HepG2 (cell line): ENCODE measurements around the gene RAB17. TPM values are rescaled to one million over a fixed set of nuclear protein-coding genes. Genes with fewer than 3 reads are reported as not detected.

Experiments
- ARNT2 ChIP-seq: sonication (generic); formaldehyde crosslinking; IDR thresholded peaks from 2 replicates; pipeline ENCODE4 v1.8.0; 2022; ENCODE audit warnings: mild to moderate bottlenecking, low read depth, missing genetic modification reagents, moderate library complexity
- ATRX ChIP-seq: sonication (generic); formaldehyde crosslinking; IDR thresholded peaks from 2 replicates; pipeline ENCODE4 v1.4.0; 2020; ENCODE audit warnings: missing genetic modification reagents, borderline replicate concordance
- KLF12 ChIP-seq: sonication (generic); formaldehyde crosslinking; IDR thresholded peaks from 2 replicates; pipeline ENCODE4 v1.4.0; 2020; ENCODE audit warnings: missing genetic modification reagents, borderline replicate concordance
- MED13 ChIP-seq: sonication (generic); formaldehyde crosslinking; IDR thresholded peaks from 2 replicates; pipeline ENCODE4 v1.5.0; 2020; ENCODE audit warnings: missing genetic modification reagents
- NFIB ChIP-seq: sonication (generic); formaldehyde crosslinking; IDR thresholded peaks from 2 replicates; pipeline ENCODE4 v1.9.0; 2021; ENCODE audit warnings: missing genetic modification reagents, mild to moderate bottlenecking, borderline replicate concordance
- SRSF9 ChIP-seq: fragments of 200-400 bp; formaldehyde crosslinking; IDR thresholded peaks from 2 replicates; pipeline ENCODE4 v1.6.1; 2018; ENCODE audit warnings: borderline replicate concordance, mild to moderate bottlenecking, low read depth, low read length; ENCODE audit not compliant: insufficient read depth, poor library complexity, severe bottlenecking
- TP53 ChIP-seq: sonication (generic); formaldehyde crosslinking; conservative IDR thresholded peaks from 2 replicates; pipeline ENCODE4 v1.4.0; 2020; ENCODE audit warnings: missing genetic modification reagents
- ZC3H4 ChIP-seq: sonication (generic); formaldehyde crosslinking; IDR thresholded peaks from 2 replicates; pipeline ENCODE4 v1.4.0; 2020; ENCODE audit warnings: missing genetic modification reagents, borderline replicate concordance
- ZKSCAN1 ChIP-seq: fragments of 150-350 bp; IDR thresholded peaks from 2 replicates; pipeline ENCODE4 v1.6.1; 2014; ENCODE audit warnings: low read length
- ZNF180 ChIP-seq: sonication (generic); formaldehyde crosslinking; IDR thresholded peaks from 2 replicates; pipeline ENCODE4 v1.4.0; 2020; ENCODE audit warnings: low read depth, missing genetic modification reagents, borderline replicate concordance
- ZNF30 ChIP-seq: sonication (generic); formaldehyde crosslinking; IDR thresholded peaks from 2 replicates; pipeline ENCODE4 v1.5.0; 2020; ENCODE audit warnings: mild to moderate bottlenecking, missing genetic modification reagents
- ZNF75D ChIP-seq: sonication (generic); formaldehyde crosslinking; IDR thresholded peaks from 2 replicates; pipeline ENCODE4 v1.8.1; 2023; ENCODE audit warnings: missing genetic modification reagents, mild to moderate bottlenecking, borderline replicate concordance
- ZNF775 ChIP-seq: sonication (generic); formaldehyde crosslinking; IDR thresholded peaks from 2 replicates; pipeline ENCODE4 v1.4.0; 2020; ENCODE audit warnings: missing genetic modification reagents, mild to moderate bottlenecking, moderate library complexity, borderline replicate concordance
- ZNF816 ChIP-seq: sonication (generic); formaldehyde crosslinking; IDR thresholded peaks from 2 replicates; pipeline ENCODE4 v1.8.0; 2022; ENCODE audit warnings: missing genetic modification reagents, mild to moderate bottlenecking, borderline replicate concordance
- ZXDC ChIP-seq: sonication (generic); formaldehyde crosslinking; IDR thresholded peaks from 2 replicates; pipeline ENCODE4 v1.5.0; 2020; ENCODE audit warnings: mild to moderate bottlenecking, missing genetic modification reagents
- polyA plus RNA-seq, 8 experiments: library from polyadenylated mRNA; depleted of rRNA in 3 of 8; stranded (reverse) in 7 of 8; unstranded in 1 of 8; fragments of >200 nt; fragmentation: Illumina TruSeq in 4 of 8; extraction: Trizol in 4 of 8; gene quantifications; 2 replicates each; pipeline versions ENCODE4 v1.2.1 to v1.2.3, GENCODE V29; 2011 to 2016; ENCODE audit warnings: low read depth in 4 of 8, missing spikeins in 1 of 8, mixed read lengths in 1 of 8; ENCODE audit not compliant: insufficient read depth in 1 of 8
- total RNA-seq, 5 experiments: library from RNA; depleted of rRNA; stranded (reverse); fragments of >200 nt; fragmentation: Illumina TruSeq; extraction: Trizol; gene quantifications; 2 replicates each; pipeline ENCODE4 v1.2.3, GENCODE V29; 2016; ENCODE audit warnings: low read depth in 1 of 5
- TF ChIP-seq, protein P1 (sequence below): sonication (generic); formaldehyde crosslinking; IDR thresholded peaks from 2 replicates; pipeline ENCODE4 v1.5.0; 2020; ENCODE audit warnings: mild to moderate bottlenecking, missing genetic modification reagents
- TF ChIP-seq, protein P2 (sequence below): sonication (generic); formaldehyde crosslinking; IDR thresholded peaks from 2 replicates; pipeline ENCODE4 v1.5.1; 2020; ENCODE audit warnings: mild to moderate bottlenecking, missing genetic modification reagents, borderline replicate concordance
- TF ChIP-seq, protein P3 (sequence below): sonication (generic); formaldehyde crosslinking; IDR thresholded peaks from 2 replicates; pipeline ENCODE4 v1.4.0; 2020; ENCODE audit warnings: missing genetic modification reagents, borderline replicate concordance
- TF ChIP-seq, protein P4 (sequence below): sonication (generic); formaldehyde crosslinking; IDR thresholded peaks from 2 replicates; pipeline ENCODE4 v1.9.0; 2021; ENCODE audit warnings: missing genetic modification reagents, mild to moderate bottlenecking, borderline replicate concordance
- TF ChIP-seq, protein P5 (sequence below): IDR thresholded peaks from 2 replicates; pipeline ENCODE4 v1.6.1; 2016; ENCODE audit warnings: missing genetic modification reagents, missing compliant biosample characterization

RAB17 gene
- total and polyA plus RNA-seq, 2 of the 13 experiments (the other 11 are each of a cell fraction or from before 2014, with no cell fraction given), result 68.0 to 124 TPM

- TF ChIP-seq TP53 (CRISPR knock-in tag), result no peak; the same call in 1 of the 2 replicates
- TF ChIP-seq ZNF816 (CRISPR knock-in tag), result no peak
- TF ChIP-seq, protein P1, sequence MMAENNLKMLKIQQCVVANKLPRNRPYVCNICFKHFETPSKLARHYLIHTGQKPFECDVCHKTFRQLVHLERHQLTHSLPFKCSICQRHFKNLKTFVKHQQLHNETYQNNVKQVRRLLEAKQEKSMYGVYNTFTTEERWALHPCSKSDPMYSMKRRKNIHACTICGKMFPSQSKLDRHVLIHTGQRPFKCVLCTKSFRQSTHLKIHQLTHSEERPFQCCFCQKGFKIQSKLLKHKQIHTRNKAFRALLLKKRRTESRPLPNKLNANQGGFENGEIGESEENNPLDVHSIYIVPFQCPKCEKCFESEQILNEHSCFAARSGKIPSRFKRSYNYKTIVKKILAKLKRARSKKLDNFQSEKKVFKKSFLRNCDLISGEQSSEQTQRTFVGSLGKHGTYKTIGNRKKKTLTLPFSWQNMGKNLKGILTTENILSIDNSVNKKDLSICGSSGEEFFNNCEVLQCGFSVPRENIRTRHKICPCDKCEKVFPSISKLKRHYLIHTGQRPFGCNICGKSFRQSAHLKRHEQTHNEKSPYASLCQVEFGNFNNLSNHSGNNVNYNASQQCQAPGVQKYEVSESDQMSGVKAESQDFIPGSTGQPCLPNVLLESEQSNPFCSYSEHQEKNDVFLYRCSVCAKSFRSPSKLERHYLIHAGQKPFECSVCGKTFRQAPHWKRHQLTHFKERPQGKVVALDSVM (CRISPR knock-in tag), result 0 out of 2 replicates have a peak, but pooled peaks have one; percentile 45
- TF ChIP-seq ZXDC (CRISPR knock-in tag), result no peak
- no peak for TF ChIP-seq NFIB (CRISPR knock-in tag)
- no peak for TF ChIP-seq ZNF775
- no peak for TF ChIP-seq ZNF30
- no peak for TF ChIP-seq KLF12 (CRISPR knock-in tag)
- no peak for TF ChIP-seq ZC3H4
- peak; percentile 69; the same call in 1 of the 2 replicates for TF ChIP-seq MED13
- TF ChIP-seq, protein P2, sequence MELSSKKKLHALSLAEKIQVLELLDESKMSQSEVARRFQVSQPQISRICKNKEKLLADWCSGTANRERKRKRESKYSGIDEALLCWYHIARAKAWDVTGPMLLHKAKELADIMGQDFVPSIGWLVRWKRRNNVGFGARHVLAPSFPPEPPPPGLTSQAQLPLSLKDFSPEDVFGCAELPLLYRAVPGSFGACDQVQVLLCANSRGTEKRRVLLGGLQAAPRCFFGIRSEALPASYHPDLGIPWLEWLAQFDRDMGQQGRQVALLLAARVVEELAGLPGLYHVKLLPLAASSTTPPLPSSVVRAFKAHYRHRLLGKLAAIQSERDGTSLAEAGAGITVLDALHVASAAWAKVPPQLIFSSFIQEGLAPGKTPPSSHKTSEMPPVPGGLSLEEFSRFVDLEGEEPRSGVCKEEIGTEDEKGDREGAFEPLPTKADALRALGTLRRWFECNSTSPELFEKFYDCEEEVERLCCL (CRISPR knock-in tag), result no peak
- TF ChIP-seq, protein P3, sequence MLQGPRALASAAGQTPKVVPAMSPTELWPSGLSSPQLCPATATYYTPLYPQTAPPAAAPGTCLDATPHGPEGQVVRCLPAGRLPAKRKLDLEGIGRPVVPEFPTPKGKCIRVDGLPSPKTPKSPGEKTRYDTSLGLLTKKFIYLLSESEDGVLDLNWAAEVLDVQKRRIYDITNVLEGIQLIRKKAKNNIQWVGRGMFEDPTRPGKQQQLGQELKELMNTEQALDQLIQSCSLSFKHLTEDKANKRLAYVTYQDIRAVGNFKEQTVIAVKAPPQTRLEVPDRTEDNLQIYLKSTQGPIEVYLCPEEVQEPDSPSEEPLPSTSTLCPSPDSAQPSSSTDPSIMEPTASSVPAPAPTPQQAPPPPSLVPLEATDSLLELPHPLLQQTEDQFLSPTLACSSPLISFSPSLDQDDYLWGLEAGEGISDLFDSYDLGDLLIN (CRISPR knock-in tag), result no peak
- no peak for TF ChIP-seq ZNF75D (CRISPR knock-in tag)
- no peak for TF ChIP-seq ARNT2 (CRISPR knock-in tag)
- TF ChIP-seq, protein P4, sequence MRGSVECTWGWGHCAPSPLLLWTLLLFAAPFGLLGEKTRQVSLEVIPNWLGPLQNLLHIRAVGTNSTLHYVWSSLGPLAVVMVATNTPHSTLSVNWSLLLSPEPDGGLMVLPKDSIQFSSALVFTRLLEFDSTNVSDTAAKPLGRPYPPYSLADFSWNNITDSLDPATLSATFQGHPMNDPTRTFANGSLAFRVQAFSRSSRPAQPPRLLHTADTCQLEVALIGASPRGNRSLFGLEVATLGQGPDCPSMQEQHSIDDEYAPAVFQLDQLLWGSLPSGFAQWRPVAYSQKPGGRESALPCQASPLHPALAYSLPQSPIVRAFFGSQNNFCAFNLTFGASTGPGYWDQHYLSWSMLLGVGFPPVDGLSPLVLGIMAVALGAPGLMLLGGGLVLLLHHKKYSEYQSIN (CRISPR knock-in tag), result no peak
- TF ChIP-seq ATRX (CRISPR knock-in tag), result no peak
- TF ChIP-seq ZKSCAN1, result no peak; the same call in 1 of the 2 replicates
- no peak for TF ChIP-seq ZNF180
- TF ChIP-seq SRSF9, result no peak
- TF ChIP-seq, protein P5, sequence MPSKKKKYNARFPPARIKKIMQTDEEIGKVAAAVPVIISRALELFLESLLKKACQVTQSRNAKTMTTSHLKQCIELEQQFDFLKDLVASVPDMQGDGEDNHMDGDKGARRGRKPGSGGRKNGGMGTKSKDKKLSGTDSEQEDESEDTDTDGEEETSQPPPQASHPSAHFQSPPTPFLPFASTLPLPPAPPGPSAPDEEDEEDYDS (CRISPR knock-in tag), result peak; percentile 78
Measured at GRCh38 chr2:237614151-237614720, 23.7 kb upstream of the RAB17 start (continued).
